GM19372 (cell line): Measurements from ENCODE around the gene STATH.
"Not testable (repeated sequence)": the region's sequence is repeated elsewhere in the genome, so short reads cannot be mapped to it uniquely, and the experiment has no call there.

Experiments used
- ATAC-seq: cut with Tn5 transposase; IDR thresholded peaks from one replicate; pipeline ENCODE4 v1.9.1; 2021; ENCODE audit warnings: mild to moderate bottlenecking, low read depth, moderate library complexity; ENCODE audit not compliant: unreplicated experiment

Gene STATH, protein sequence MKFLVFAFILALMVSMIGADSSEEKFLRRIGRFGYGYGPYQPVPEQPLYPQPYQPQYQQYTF

GRCh38 chr4:69995526-69996016 is at the start of gene STATH:
Gene STATH (plus strand): TSS chr4:69995966. CDS start chr4:69998438, 2,472 bp downstream.
- no peak for ATAC-seq

DNA sequence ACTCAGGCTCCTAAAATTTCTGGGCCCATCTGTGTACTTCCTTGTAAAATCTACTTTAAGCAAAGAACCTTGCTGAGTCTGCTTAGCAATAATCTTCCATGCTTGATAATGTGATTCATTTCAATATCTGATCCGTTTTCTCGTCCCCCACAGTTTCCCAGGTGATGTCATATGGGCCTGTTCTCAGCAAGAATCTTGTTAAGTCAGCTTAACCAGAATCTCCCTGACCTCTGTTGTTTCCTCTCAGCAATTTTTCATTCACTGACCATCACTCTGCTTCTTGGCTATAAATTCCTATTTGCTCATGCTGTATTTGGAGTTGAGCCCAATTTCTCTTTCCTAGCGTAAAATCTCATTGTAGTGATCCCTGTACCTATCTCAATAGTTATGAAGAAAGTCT is 44.2 kb upstream of the STATH start:
- ATAC-seq, result no peak

DNA sequence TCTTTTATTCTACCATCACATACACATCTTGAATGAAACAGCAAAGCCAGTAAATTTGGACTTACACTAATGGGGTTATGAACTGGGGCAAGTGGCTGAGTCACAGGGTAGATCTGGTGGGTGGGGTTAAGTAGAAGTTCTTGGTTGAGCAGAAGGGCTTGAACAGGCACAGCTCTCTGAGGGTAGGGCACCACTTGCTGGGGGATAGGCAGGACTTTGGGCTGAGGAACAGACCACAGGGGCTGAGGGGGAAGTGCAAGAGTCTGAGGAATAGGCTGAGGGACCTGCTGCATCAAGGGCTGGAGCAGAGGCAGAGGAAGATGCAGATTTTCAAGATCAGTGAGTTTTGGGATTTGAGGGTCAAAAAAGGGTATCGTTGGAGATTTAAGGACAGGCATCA is 38.6 kb upstream of the STATH start:
- no peak for ATAC-seq

DNA sequence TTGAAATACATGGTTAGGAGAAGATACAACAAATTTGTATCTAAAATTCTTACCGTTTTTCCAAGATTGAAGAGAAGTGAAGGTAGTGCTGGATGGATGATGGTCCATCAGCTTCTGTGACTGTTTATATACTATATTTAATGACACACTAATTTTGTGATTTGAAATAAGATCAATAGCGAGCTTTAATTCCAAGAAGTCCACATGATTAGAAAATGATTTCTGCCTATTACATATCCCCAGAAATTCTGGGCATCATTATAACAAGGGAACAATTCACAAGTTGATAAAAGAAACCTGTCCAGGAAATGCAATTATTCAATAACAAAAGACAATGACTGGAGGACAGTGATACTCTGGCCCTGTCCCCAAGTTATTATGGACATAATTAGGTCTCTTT is 30.1 kb upstream of the STATH start, which contains the start of gene CSN2:
Gene CSN2, minus strand, starts transcription at position 101 of the 400 bp plus-strand sequence. CDS start 4,733 bp downstream, outside the sequence.
- no peak for ATAC-seq

- ATAC-seq, result no peak
Observed at GRCh38 chr4:69970071-69970470, 25.7 kb upstream of the STATH start.

DNA sequence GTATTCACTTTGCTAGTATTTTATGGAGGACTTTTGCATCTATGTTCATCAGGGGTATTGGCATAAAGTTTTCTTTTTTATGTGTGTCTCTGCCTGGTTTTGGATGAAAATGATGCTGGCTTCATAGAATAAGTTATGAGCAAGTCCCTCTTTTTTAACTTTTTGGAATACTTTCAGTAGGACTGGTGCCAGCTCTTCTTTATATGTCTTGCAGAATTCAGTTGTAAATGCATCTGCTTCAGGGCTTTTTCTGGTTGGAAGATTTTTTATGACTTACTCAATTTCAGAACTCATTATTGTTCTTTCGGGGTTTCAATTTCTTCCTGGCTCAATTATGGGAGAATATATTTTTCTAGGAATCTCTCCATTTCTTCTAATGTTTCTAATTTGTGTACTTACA is 21.1 kb upstream of the STATH start:
- no peak for ATAC-seq

- ATAC-seq, result no peak
Observed at GRCh38 chr4:69977582-69977981, 18.2 kb upstream of the STATH start.

DNA sequence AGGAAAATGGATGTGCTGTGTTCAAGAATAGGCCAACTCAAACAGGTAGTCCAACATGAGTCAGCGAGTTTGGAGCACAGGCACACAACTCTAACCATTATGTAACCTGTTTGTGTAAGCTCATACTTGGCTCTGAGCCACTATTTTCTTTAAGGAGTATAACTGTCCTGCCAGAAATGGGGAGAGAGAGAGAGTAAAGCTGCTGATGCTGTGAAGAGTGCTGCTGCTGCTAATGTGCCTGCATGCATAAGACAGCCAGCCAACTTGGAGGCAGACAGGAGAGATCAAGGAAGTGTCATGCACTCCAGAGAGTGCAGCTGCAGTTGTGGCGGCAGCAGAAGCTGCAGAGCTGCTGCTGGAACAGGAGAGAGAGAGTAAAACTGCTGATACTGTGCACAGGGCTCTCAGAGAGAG is 11.7 kb upstream of the STATH start:
- ATAC-seq, result no peak

DNA sequence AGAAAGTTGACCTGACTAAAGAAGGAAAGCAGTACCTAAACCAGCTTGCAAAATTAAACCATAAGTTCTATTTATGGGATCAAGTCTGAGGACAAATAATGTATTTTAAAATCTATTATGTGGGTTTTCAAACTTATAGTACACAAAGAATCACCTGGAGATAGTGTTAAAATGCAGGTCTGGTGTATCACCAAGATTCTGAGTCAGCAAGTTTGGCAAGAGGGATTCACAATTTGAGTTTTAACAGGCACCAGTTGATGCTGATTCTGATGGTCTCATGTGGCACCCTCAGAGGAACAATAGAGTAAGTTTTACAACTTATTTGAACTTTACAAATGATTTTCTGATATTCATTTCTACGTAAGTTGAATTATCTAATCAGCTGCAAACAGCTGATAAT is 9.1 kb upstream of the STATH start:
- ATAC-seq, result no peak

GRCh38 chr4:69991016-69991415 is 4.8 kb upstream of the STATH start:
- ATAC-seq, result no peak

DNA sequence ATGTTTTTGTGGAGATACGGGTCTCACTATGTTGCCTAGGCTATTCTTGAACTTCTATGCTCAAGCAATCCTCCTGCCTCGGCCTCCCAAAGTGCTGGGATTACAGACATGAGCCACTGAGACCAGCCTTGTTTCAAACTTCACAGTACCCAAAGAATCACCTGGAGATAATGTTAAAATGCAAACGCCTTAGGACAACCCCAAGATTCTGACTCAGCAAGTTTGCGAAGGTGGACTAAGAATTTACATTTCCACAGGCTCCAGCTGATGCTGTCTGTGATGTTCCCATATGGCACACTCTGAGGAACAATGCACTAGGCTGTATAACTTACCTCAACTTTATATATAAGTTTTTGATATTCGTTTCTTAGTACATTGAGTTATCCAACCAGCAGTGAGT is 984 bp upstream of the STATH start:
- no peak for ATAC-seq

DNA sequence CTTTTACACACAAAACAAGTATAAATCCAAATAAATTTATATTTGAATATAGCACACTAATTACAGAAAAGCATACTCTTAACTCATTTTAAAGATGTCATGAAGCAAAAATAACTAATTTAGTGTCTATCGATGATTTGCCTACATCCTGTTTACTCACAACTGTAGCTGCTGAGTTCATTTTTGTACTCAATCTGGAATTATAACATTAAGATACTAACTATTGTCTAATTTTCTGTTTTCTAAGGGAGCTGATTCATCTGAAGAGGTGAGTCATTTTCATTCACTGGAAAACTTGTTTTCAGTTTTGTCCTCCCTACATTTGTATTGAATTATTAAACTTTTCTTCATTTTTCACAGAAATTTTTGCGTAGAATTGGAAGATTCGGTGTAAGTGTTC is 3.7 kb downstream of the STATH start:
- ATAC-seq, result no peak

DNA sequence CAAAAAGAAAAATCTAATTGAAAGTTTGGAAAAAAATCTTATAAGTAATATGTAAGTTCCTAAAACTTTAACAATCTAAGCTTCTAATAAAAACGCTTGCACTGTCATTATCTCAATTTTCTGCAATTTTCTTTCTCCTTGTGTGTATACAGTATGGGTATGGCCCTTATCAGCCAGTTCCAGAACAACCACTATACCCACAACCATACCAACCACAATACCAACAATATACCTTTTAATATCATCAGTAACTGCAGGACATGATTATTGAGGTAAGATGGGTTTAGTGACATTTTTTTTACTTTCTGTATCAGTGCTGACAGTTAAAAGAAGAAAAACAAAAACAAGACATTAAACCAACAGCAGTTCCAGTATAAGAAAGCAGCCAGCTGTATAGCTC is 4.9 kb downstream of the STATH start:
- ATAC-seq, result no peak

DNA sequence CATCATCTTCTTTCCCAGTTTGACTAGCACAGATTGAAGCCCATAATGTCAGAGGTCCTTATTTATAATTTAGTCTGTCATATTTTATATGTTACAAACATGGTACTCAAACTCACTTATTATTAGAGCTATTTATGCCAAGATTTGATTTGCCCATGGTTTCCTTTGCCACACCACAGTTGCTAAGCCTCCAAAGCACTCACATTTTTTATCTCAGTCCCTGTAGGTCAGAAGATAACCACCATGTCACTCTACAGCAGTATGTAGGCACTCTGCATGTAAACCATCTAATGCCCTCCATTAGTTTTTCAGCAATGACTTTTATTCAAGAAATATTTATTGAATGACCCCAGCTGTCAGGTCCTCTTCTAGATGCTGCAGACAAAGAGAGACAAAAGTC is 6.7 kb downstream of the STATH start:
- no peak for ATAC-seq

DNA sequence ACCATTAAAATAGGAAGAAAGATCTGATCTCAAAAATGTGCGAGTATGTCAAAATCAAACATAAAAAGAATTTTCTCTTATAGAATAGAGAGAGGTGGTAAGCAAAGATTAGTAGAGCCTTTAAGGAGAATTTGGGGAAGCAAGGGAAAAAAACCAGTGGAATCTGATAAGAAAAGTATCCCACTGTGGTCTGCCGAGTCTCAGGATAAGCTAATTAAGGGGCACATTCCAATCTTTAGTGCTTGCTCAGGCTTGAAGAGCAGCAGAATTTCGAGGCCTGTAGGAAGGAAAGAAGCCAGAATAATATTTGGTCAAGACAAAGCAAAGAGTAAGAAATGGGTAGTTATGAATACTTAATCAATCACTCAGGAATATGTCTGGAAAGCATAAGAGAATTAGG is 13.0 kb downstream of the STATH start:
- no peak for ATAC-seq

- not testable (repeated sequence) for ATAC-seq
Observed at GRCh38 chr4:70019006-70019405, 23.2 kb downstream of the STATH start.

GRCh38 chr4:70023218-70023617 is 27.5 kb downstream of the STATH start:
- no peak for ATAC-seq

GRCh38 chr4:70027011-70027410 is 31.2 kb downstream of the STATH start:
- no peak for ATAC-seq

- ATAC-seq, result not testable (repeated sequence)
Observed at GRCh38 chr4:70028159-70028558, 32.4 kb downstream of the STATH start, which contains the start of gene HTN3. Gene HTN3 (plus strand): TSS chr4:70028459. CDS start chr4:70030741, 2,282 bp downstream.

GRCh38 chr4:70037559-70037958 is 41.8 kb downstream of the STATH start:
- not testable (repeated sequence) for ATAC-seq

- ATAC-seq, result not testable (repeated sequence)
Observed at GRCh38 chr4:70039928-70040327, 44.2 kb downstream of the STATH start.

DNA sequence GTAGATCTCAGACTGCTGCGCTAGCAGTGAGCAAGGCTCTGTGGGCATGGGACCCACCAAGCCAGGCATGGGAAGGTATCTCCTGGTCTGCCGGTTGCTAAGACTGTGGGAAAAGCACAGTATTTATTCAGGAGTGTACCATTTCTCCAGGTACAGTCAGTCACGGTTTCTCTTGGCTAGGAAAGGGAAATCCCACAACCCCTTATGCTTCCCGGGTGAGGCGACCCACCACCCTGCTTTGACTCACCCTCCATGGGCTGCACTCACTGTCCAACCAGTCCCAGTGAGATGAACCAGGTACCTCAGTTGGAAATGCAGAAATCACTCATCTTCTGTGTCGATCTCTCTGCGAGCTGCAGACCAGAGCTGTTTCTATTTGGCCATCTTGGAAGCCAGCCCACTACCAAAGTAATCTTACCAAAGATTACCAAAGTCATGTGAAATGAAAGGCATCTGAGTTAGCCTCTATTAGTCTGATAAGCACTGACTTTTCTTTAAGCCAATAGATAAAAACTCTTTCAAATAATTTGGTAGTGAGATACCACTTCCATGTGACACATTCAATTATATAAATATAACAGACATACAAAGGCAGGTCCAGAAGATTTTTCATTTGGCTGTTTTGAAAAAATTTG is 46.0 kb downstream of the STATH start:
- no peak for ATAC-seq
